HTR-8/SVneo (cell line): ENCODE measurements around the gene KNSTRN.

Experiments used
- DNase-seq: peaks from one replicate; pipeline ENCODE4 v3.0.0; 2011; ENCODE audit warnings: low spot score, mixed read lengths; ENCODE audit not compliant: insufficient read length
- FAIRE-seq: peaks from 2 replicates; lab custom pipeline; 2011; peaks lifted over from hg19 to GRCh38; lab: Jason Lieb, UNC

The KNSTRN gene

GRCh38 chr15:40392986-40393948 is 10.7 kb downstream of the KNSTRN start:
- no peak for FAIRE-seq

DNA sequence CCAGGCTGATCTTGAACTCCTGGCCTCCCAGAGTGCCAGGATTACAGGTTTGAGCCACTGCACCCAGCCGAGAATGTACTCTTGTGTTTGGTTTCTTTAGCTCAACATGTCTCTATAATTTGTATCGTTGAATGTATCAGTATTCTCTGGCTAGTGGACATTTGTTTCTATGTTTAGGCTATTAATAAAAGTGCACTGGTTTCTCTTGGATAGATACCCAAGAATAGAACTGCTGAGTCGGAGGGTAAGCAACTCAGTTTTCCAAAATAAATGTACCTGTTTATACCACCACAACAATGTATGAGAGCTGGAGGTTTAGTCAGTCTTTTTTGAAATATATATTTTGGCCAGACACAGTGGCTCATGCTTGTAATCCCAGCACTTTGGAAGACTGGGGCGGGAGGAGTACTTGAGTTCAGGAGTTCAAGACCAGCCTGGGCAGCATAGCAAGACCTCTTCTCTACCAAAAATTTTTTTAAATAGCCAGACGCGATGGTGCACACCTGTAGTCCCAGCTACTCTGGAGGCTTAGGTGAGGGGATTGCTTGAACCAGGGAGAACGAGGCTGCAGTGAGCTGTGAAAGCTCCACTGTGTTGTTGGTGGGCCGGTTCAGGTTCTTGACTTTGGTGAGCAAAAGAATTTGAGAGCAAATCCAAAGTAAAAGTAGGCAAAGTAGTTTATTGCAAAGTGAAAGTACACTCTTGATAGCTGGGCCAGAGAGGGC is 15.3 kb downstream of the KNSTRN start:
- FAIRE-seq, result no peak

More at GRCh38 chr15:40392986-40393948, 10.7 kb downstream of the KNSTRN start:
- DNase-seq, result no peak

DNA sequence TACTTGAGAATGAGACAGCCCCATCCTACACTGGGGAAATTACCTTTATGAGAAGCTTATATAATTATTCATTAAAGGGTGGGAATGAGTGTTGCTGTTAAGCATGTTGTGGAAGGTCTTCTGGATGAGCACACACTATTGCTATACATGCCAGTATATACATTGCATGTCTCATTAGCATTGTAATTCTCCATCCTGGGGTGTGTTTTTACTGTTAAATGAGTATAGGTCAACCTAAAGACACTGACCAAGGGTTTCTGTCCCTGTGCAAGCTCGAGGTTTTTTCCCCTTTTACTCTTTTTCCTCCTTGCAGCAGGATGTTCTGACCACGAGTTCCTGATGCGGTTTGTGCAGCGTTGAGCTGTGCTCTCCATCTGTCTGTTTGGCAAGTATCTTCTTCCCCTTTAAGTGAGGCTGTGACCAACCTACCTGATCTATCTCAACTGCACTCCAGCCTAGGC is 15.9 kb downstream of the KNSTRN start:
- FAIRE-seq (no peak), DNase-seq (no peak)

More for the DNA sequence above, 15.3 kb downstream of the KNSTRN start:
- DNase-seq, result no peak

DNA sequence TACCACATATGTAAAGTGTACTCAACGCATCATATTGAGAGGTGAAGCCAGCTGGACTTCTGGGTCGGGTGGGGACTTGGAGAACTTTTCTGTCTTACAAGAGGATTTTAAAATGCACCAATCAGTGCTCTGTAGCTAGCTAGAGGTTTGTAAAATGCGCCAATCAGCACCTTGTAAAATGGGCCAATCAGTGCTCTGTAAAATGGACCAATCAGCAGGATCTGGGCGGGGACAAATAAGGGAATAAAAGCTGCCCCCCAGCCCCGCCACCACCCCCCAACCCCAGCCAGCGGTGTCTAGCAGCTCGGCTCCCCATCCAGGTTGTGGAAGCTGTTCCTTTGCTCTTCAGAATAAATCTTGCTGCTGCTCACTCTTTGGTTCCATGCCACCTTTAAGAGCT is 16.8 kb downstream of the KNSTRN start:
- DNase-seq (no peak), FAIRE-seq (no peak)

- FAIRE-seq, result peak; percentile 95
- peak; percentile 99 for DNase-seq
Measured at GRCh38 chr15:40405501-40406381, 23.2 kb downstream of the KNSTRN start, which contains the start of gene IVD. TSS of gene IVD (plus strand) at chr15:40405795. CDS start at chr15:40405828, 33 bp downstream.

- DNase-seq, result no peak
- no peak for FAIRE-seq
Measured at GRCh38 chr15:40407330-40407990, 24.9 kb downstream of the KNSTRN start.

GRCh38 chr15:40409366-40409765 is 26.8 kb downstream of the KNSTRN start:
- no peak for FAIRE-seq
- DNase-seq, result no peak

- FAIRE-seq, result no peak
- no peak for DNase-seq
Measured at GRCh38 chr15:40410476-40410875, 28.0 kb downstream of the KNSTRN start.

DNA sequence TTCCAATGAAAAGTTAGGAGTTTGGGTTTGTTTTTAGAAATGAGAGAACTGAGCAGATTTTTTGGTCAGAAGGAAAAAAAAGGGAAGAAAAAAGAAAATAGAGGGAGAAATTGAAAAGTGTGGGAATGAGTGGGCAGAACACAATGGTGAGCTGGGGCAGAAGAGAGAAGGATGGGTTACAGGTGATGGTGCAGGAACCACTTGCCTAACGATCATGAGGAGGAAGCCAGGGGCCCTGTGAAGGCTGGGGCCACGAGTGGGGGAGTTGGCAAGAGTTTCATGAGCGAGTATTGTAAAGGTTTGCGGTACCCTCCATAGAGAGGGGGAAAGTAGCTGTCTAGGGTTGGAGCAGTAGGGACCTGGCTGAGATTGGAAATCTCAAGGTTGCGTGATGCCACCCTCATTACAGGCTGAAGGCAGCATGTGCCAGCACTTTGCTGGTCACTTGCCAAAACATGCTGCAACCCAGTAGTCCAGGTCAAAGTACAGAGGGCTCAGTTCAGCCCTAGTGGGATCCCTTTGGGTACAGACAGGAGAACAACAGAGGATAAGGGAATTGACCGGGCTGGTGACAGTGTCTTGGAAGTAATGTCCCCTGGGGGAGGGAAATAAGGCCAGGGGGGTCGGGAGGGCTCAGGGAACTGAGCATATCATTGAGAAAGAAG is 29.7 kb downstream of the KNSTRN start:
- DNase-seq, result no peak
- FAIRE-seq, result no peak

DNA sequence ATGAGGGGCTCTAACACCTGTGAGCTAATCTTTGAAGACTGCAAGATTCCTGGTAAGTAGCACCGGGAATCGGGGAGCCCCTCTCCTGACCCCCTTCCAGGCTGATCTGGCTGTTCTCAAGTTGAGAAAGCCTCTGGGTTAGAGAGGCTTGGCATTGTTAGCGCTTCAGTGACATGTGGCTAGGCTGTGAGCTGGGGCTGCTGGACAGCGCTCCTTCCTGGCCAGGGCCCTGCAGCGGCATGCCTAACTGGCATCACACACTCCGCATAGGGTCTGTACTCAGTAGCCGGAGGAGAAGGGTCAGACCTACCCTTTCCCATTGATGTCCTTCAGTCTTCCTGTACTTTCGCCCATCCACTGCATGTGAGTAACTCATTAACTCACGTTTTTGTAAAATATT is 30.5 kb downstream of the KNSTRN start:
- DNase-seq, result no peak
- FAIRE-seq, result no peak

DNA sequence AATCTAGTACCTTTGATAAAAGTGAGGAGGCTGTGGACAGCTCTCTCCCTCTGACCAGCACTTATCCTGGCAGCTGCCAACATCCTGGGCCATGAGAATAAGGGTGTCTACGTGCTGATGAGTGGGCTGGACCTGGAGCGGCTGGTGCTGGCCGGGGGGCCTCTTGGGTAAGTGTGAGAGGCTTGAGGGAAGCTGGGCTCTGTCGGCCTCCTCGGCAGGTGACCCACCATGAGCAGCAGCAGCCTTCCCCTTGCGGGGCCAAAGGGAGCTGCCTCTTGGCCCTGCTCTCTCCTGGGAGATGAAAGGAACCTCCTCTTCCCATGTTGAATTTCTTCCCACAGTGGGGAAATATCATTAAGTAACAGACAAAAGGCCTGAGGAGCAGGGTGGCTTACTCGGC is 32.3 kb downstream of the KNSTRN start:
- DNase-seq (no peak), FAIRE-seq (no peak)

GRCh38 chr15:40415226-40415625 is 32.7 kb downstream of the KNSTRN start:
- FAIRE-seq, result no peak
- DNase-seq, result no peak

- DNase-seq (no peak), FAIRE-seq (no peak)
Measured at GRCh38 chr15:40416056-40416455, 33.5 kb downstream of the KNSTRN start.

- FAIRE-seq, result no peak
- no peak for DNase-seq
Measured at GRCh38 chr15:40418126-40418525, 35.6 kb downstream of the KNSTRN start.

DNA sequence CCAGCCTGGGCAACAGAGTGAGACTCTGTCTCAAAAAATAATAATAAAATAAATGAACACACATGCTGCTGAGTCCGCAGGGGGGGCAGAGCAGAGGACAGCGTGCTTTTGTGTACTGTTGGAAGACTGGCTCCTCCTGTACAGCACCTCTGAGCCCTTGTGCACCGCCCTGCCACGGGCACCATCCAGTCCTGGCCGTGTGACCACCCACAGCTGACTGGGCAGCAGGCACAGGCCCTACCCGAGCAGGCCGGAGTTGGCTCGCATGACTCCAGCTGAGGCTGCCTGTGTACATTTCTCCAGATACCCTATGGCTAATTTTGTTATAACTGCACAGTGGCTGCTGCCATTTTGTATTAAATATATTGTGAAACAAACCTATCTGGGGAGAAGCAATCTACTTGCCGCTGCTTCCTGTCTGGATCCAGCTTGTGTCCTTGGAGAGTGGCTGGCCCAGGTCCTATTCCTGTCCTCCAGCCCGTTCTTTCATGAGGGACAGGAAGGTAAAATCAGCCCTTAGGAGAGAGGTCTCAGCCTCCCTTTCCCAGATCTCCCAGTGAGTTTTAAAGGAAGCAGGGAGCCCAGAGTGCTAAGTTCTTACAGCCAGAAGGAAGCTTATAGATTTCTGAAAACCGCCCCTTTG is 37.7 kb downstream of the KNSTRN start:
- no peak for FAIRE-seq
- no peak for DNase-seq

GRCh38 chr15:40420793-40421192 is 38.3 kb downstream of the KNSTRN start:
- no peak for DNase-seq
- FAIRE-seq, result no peak

GRCh38 chr15:40421246-40422157 is 39.0 kb downstream of the KNSTRN start:
- FAIRE-seq (no peak), DNase-seq (peak; percentile 74)
